HG03108 (cell line): Measurements from ENCODE around the gene PTPRQ.

Experiments used
- ATAC-seq: cut with Tn5 transposase; IDR thresholded peaks from one replicate; pipeline ENCODE4 v1.9.1; 2021; ENCODE audit warnings: moderate library complexity; ENCODE audit not compliant: unreplicated experiment

Gene PTPRQ

GRCh38 chr12:80698256-80698655, 254.2 kb downstream of the PTPRQ start:
- no peak for ATAC-seq

- no peak for ATAC-seq
Observed at GRCh38 chr12:80698847-80699542, 255.0 kb downstream of the PTPRQ start.

- ATAC-seq, result no peak
Observed at GRCh38 chr12:80700327-80700726, 256.3 kb downstream of the PTPRQ start.

DNA sequence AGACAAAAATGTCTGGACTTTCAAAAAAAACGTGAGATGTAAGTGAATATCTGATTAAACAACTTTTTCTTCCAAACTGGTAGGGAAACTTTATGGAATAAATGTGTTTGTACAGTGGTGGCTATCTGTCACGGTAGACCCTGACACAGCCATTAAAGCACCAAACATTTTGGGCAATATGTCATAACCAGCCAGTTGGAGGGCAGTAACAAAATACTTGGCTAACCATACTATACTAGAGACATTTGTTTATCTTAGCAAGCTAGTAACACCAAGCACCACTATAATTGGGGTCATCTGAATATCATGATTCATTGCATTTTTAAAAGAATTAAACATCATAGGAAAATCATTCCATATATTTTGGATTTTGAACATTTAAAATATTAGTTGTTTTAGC, 257.4 kb downstream of the PTPRQ start:
- no peak for ATAC-seq

DNA sequence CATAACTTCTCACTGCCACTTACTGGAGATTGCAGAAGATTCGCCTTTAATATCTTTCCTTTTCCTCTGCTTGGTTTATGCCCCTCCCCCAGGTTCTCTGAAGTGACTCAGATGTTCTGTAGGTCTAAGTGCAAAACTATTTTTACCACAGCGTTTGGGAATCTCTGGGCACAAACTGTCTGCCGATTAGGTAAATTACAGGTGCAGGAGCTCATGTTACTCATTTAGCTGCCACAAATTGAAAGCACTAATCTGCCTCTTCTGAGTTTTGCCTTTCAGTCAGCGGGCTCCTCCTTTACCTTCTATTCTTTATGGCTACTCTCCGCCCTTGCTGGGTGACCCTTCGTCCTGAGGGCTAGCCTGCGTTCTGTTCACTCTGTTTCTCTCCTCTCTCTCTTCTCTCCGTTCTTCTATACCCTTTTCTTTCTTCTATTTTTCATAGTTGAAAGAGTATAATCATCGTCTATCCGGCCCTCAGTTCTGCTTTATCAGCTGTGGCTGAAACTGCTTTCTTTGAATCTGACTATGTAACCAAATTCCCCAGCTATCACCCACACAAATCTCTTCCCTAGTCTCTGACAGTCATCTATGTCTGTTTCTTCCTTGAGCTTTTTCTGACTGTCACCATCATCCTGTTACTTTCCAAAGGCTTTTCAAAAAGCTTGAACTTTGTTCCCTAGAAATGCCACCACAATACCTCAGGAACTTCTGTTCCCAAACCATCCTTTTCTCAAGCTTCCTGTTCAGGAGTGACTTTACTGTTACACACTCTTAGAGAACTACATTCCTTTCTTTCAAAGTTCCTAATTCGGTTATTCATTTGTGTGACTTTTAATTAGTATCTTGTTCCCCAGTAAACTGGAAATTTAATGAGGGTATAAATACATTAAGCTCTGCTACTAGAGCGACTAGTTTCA, 259.1 kb downstream of the PTPRQ start:
- ATAC-seq, result peak; percentile 61

- ATAC-seq, result no peak
Observed at GRCh38 chr12:80704420-80704819, 260.4 kb downstream of the PTPRQ start.

DNA sequence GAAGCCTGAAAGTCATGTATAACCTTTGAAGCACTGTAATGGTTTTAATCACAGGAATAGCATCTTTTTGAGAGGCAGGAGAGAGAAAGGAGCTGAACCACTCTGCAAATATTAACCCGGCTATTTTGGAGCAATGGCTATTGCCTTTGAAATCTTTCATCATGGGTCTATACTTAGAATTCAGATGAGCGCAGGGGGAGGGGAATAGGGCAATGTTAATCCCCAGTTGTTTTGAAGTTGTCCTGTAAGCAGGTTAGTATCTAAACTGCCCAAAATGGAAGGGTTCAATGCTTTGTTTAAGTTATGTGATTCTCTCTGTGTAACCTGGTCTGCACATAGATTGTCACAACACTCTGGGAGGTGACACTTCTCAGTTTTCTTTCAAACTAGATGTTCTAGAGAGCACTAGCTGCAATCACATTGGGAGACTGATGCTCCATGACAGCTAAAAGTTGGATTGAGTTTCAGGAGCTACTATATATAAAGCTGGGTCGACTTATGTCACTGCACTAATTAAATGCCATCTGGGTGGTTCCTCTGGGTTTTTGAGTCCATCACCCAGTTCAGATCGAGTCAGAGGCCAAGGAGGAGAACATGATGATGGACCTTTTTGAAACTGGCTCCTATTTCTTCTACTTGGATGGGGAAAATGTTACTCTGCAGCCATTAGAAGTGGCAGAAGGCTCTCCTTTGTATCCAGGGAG, 263.2 kb downstream of the PTPRQ start, which contains the start of gene MYF6:
Gene MYF6 (plus strand): TSS at position 509 of the 704 bp plus-strand sequence. CDS start 86 bp downstream, at position 595.
- no peak for ATAC-seq

DNA sequence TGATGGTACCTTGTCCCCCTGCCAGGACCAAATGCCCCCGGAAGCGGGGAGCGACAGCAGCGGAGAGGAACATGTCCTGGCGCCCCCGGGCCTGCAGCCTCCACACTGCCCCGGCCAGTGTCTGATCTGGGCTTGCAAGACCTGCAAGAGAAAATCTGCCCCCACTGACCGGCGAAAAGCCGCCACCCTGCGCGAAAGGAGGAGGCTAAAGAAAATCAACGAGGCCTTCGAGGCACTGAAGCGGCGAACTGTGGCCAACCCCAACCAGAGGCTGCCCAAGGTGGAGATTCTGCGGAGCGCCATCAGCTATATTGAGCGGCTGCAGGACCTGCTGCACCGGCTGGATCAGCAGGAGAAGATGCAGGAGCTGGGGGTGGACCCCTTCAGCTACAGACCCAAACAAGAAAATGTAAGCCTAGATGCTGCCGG, 263.8 kb downstream of the PTPRQ start:
- no peak for ATAC-seq

GRCh38 chr12:80708259-80708974, 264.4 kb downstream of the PTPRQ start:
- ATAC-seq, result no peak

GRCh38 chr12:80708975-80709328, 264.9 kb downstream of the PTPRQ start:
- ATAC-seq, result no peak

GRCh38 chr12:80709811-80710726, 266.0 kb downstream of the PTPRQ start:
- no peak for ATAC-seq

- no peak for ATAC-seq
Observed at GRCh38 chr12:80710727-80711449, 266.9 kb downstream of the PTPRQ start.

GRCh38 chr12:80711866-80712265, 267.8 kb downstream of the PTPRQ start:
- ATAC-seq, result no peak

GRCh38 chr12:80712866-80713265, 268.8 kb downstream of the PTPRQ start:
- no peak for ATAC-seq

DNA sequence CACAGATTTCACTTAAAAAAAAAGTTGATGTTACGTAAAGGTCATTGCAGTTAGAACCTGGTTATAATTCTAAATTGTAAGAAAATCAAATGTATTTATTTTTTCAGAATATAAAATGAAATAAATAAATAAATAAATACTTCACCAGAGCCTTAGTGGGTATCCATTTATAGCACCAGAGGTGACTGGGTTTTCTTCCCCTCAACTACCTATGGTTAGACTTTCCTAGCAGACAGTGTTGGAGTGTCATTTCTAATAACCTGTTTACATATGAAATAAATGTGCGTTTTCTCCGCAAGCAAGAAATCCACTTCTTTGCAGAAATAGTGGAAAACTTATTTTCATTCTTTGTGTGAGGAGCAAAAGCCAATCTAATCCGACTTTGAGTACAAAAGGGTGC, 269.4 kb downstream of the PTPRQ start:
- no peak for ATAC-seq

DNA sequence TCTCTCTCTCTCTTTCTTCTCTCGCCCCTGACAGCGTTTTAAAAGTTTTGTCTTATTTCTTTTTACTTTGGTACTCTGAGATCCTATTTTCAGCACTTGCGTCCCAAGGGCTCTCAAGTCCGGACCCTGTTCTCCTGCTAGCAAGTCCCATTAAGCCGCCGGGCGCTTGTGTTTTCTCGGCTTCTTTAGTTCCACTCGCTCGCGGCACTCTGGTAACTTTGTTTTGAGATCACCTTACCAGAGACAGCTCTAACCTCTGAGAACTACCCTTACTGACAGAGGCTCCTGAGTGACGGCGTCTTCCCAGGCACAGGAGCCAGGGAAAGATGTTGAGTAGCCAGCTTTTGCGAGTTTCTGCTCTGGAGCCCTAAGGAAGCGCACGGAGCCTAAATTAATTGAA, 270.0 kb downstream of the PTPRQ start:
- no peak for ATAC-seq

DNA sequence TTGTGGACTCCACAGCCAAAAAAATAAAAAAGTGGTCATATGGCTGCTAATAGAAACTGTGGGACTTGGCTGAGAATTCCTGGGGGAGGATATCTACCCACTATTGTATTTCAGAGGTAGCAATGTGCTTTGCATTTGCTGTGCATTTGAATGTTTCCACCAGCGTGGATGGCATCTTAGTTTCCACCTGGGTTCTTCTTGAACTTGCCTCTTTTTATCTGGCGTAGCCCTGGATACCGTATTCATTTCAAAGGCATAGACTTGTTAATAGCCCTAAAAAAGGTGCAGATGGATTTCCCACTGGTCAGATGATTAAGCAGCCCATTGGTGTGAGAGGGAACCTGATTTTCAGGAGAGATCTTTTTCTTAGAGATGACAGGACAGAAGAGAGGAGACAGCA, 270.8 kb downstream of the PTPRQ start:
- ATAC-seq, result no peak

DNA sequence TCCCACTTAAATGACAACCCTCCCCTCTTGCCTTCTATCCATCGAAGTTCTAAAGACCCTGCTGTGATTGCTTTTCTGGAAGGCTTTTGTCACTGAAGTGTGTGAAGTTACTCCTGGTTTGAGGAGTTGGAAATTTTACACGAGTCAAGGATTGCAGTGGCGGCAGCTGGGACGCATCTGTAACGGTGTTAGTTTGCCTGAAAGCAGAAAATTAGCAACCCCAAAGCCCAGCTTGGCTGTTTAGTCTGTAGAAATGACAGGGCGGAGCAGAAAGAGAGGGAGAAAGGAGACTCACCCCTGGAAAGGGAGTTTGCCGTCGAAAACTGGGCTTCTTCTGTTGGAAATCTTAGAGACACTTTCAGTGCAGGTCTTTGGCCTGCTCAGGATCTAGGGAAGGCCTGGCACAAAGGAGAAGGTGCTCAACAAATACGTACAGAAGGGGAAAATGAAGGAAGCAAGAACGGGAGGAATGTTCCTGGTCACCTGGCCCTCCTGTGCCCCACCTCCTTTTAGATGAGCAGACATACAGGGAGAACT, 271.7 kb downstream of the PTPRQ start:
- ATAC-seq, result no peak
